Measurements from ENCODE around the gene CKS1B. TPM values are rescaled to one million over a fixed set of nuclear protein-coding genes. Genes with fewer than 3 reads are reported as not detected.
"Not testable (repeated sequence)": the region's sequence is repeated elsewhere in the genome, so short reads cannot be mapped to it uniquely, and the experiment has no call there.

Gene CKS1B
- total and polyA plus RNA-seq, 2 donors = 38.4 to 54.9 TPM

DNA sequence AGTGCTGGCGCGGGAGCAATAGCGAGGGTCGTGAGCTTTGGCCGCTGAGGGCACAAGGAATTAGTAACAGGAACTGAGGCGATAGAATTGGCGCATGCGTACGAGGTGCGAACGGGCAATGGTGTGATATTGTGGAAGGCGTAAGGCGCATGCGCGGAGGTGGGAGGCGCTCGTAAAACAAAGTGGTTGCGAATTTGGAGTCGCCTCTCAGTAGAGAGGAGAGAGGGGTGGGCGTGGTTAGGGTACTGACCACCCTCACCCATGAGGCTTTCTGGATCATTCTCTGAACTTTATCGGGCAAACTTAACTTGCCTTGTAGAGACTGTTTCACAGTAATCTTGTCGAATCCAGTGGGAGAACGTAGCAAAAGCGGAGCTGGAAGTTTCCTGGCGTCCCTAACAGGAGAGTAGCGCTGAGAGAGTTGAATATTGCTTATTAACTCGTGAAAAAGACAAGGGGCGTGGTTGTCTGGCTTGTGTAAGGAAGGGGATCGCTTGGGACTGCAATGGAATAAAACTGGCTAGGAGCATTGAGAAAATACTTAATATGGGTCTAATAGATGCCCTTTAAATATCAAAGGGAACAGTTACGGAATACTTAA, 427 bp downstream of the CKS1B start:
- under 1% methylated on average over 30 of the region's 30 CpGs for WGBS
- peak; percentile 98 for DNase-seq (ENCODE audit: extremely low spot score)
- H3K4me3 ChIP-seq (ENCODE audit: low read depth, low read length) = peak overlapping the region; percentile 54

DNA sequence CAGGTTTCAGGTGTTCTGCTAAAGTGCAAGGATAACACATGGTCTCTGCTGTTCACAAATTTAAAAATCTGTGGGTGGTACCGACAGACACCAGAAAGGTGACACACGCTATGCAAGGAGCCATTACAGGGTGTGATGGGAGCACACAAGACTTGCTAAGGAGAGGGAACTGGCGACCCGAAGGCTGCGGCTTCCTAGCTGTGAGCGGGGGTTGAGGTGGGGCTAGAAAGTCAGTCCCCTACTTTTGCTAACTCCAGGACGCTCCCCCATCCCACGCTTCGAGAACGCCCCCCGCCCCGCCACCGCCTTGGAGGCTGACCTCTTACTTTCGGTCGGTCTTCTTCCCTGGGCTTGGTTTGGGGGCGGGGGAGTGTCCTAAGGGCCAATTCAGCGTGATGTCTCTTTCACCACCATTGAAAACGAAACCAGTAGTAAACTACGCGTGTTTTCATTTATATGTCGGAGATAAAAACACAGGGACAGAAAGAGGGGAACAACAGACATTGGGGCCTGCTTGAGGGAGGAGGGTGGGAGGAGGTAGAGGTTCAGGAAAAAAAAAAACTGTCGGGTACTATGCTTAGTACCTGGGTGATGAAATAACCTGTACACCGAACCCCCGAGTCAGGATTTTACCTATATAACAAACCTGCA, 1.1 kb downstream of the CKS1B start:
- H3K4me1 ChIP-seq (ENCODE audit: insufficient read depth) = no peaks in the 10 kb centered on the region
- no peak for DNase-seq (ENCODE audit: extremely low spot score)
- no peaks in the 10 kb centered on the region for H3K36me3 ChIP-seq (ENCODE audit: insufficient read depth)
- H3K4me3 ChIP-seq (ENCODE audit: low read depth, low read length) = peak overlapping the region; percentile 54
- WGBS = under 1% methylated on average over 24 of the region's 24 CpGs
- H3K27ac ChIP-seq (ENCODE audit: low read depth) = peak overlapping the region; percentile 94

More for the DNA sequence above, 427 bp downstream of the CKS1B start:
- H3K27ac ChIP-seq (ENCODE audit: low read depth) = peak overlapping the region; percentile 94
- H3K36me3 ChIP-seq (ENCODE audit: insufficient read depth) = no peaks in the 10 kb centered on the region
- no peaks in the 10 kb centered on the region for H3K4me1 ChIP-seq (ENCODE audit: insufficient read depth)

DNA sequence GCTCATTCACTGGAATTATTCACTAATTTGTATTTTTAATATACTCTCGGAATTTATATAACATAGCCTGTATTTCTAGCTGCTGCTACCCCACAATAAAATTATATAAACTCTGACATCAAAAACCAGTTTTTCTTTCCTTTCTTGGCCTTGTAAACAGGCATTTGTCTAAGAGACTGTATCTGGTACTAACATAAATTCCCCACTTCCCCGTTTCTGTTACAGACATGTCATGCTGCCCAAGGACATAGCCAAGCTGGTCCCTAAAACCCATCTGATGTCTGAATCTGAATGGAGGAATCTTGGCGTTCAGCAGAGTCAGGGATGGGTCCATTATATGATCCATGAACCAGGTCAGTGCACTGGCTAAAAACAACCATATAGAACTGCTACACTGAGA, 3.3 kb downstream of the CKS1B start:
- H3K27ac ChIP-seq (ENCODE audit: low read depth); DNase-seq (ENCODE audit: extremely low spot score); H3K36me3 ChIP-seq (ENCODE audit: insufficient read depth); H3K4me3 ChIP-seq (ENCODE audit: low read depth, low read length); H3K4me1 ChIP-seq (ENCODE audit: insufficient read depth): not testable (repeated sequence)
- WGBS = 60% methylated on average over 3 of the region's 3 CpGs

DNA sequence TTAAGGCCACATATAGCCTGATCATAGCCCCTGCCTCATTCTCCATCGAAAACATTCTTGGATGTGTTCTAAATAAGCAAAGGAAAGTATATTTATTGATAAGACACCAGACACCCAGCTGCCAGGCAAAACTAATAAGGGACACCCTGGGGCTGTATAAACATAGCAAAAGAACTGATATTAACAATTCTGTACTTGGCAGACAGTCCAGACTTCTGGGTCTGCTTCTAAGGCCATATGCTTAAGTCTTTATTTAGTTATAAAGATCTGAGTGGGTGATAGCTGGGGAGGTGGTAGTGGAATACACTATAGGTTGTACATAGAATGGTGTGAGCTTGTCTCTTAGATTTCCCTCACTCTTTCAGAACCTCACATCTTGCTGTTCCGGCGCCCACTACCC, 3.9 kb downstream of the CKS1B start:
- Histone ChIP-seq H3K36me3 (ENCODE audit: insufficient read depth) (no peaks in the 10 kb centered on the region), H3K4me3 (ENCODE audit: low read depth, low read length) (no peak overlapping the region), H3K27ac (ENCODE audit: low read depth) (no peak overlapping the region), H3K4me1 (ENCODE audit: insufficient read depth) (no peaks in the 10 kb centered on the region)
- no peak for DNase-seq (ENCODE audit: extremely low spot score)
- 85% methylated on average over 3 of the region's 3 CpGs for WGBS

DNA sequence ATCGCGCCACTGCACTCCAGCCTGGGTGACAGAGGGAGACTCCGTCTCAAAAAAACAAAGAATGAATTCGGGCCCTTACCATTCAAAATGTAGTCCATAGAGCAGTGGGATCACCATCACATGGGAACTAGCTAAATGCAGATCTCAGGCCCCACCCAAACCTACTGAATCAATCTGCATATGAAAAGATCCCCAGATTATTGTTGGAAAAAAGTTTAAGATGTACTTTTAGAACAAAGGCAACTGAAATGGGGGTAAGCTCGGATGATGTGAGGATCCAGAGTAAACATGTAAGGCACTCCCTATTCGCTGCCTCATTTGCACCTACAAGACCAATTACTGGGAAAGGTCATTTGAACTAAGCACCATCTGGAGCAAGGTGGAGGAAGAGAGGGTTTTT, 7.9 kb downstream of the CKS1B start:
- WGBS = 61% methylated on average over 6 of the region's 6 CpGs
- no peaks in the 10 kb centered on the region for H3K4me1 ChIP-seq (ENCODE audit: insufficient read depth)
- H3K27ac ChIP-seq (ENCODE audit: low read depth) = no peak overlapping the region
- DNase-seq (ENCODE audit: extremely low spot score) = no peak
- no peak overlapping the region for H3K4me3 ChIP-seq (ENCODE audit: low read depth, low read length)
- H3K36me3 ChIP-seq (ENCODE audit: insufficient read depth) = no peaks in the 10 kb centered on the region

DNA sequence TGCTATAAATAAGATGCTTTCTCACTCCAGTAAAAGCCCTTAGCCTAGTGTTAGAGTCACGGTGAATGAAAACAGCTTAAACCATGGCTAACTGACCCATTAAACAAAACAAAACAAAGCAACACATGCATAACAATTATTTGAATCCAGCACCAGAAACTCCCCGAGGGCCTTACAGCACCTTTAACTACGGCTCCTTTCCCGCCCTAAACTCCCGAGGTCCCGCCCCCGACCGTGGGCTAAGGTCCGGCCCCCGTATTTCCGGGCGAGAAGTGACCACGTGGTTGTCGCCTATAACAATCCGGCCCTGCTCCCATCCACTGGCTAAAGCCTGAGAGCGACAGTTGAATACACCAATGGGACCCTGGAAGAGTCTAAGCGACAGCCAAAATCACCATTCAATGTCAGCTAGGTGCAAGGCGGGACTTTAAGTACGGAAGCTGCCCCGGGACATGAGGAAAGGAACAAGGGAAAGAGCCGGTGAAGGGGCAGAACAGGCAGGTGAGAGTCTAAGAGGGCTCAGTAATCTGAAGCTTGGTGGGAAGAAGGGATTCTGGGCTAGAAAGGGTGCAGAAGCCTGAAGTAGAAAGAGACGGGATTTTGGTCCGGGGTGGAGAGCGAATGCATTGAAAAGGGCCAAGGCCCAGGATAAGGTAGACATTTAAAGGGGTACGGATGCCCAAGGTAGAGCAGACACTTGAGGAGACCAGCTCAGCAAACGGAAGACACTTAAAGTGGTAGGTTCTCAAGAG, 8.6 kb downstream of the CKS1B start, which contains the start of gene FLAD1:
FLAD1 (plus strand) TSS at position 448 of the 752 bp plus-strand sequence. CDS start 351 bp downstream, outside the sequence.
- no peak within 1 kb of the TSS for H3K27ac ChIP-seq (ENCODE audit: low read depth)
- under 1% methylated on average over 26 of the region's 26 CpGs for WGBS
- H3K36me3 ChIP-seq (ENCODE audit: insufficient read depth) = no peaks in the 10 kb centered on the region
- no peaks in the 10 kb centered on the region for H3K4me1 ChIP-seq (ENCODE audit: insufficient read depth)
- DNase-seq (ENCODE audit: extremely low spot score) = peak; percentile 99
- H3K4me3 ChIP-seq (ENCODE audit: low read depth, low read length) = peak within 1 kb of the TSS; percentile 60

DNA sequence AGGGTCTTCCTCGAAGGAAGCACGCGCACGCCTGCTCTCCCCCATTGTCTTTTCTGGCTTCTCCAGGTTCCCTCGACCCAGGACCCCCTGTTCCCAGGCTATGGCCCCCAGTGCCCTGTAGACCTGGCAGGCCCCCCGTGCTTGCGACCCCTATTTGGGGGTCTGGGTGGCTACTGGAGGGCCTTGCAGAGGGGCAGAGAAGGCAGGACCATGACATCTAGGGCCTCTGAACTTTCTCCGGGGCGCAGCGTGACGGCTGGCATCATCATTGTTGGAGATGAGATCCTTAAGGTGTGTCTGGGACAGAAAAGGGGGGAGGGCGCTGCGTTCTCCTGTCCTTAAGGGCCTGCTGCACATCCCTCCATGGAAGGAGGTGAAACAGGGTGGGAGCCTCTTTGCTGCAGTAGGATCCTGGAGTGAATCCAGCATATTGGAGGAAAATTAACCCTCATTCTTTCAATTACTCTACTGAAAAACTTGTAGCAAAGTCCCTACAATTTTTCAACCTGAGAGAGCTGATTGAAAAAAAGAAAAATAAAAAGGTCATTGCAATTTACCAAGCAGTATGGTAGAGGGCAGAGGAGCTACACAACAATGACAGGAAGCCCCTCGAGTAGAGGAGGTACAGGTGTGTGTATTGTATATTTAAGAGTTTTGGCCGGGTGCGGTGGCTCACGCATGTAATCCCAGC, 9.4 kb downstream of the CKS1B start:
- Histone ChIP-seq H3K4me3 (ENCODE audit: low read depth, low read length) (peak overlapping the region; percentile 60), H3K4me1 (ENCODE audit: insufficient read depth) (no peaks in the 10 kb centered on the region), H3K36me3 (ENCODE audit: insufficient read depth) (no peaks in the 10 kb centered on the region), H3K27ac (ENCODE audit: low read depth) (no peak overlapping the region)
- DNase-seq (ENCODE audit: extremely low spot score) = no peak
- 14% methylated on average over 17 of the region's 17 CpGs for WGBS

DNA sequence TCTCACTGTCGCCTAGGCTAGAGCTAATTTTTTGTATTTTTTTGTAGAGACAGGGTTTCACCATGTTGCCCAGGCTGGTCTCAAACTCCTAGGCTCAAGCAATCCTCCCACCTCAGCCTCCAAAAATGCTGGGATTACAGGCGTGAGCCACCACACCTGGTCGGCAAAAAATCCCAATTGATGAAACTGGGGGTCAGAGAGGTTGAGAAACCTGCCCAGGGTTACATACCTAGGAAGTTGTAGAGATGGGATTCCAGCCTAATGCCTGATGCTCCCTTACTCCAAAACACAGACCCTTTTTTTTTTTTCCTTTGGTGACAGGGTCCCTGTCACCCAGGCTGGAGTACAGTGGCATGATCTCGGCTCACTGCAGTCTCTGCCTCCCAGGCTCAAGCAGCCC, 12.3 kb downstream of the CKS1B start:
- DNase-seq (ENCODE audit: extremely low spot score); H3K36me3 ChIP-seq (ENCODE audit: insufficient read depth); H3K27ac ChIP-seq (ENCODE audit: low read depth); H3K4me3 ChIP-seq (ENCODE audit: low read depth, low read length); H3K4me1 ChIP-seq (ENCODE audit: insufficient read depth): not testable (repeated sequence)
- 90% methylated on average over 4 of the region's 4 CpGs for whole genome bisulfite sequencing

DNA sequence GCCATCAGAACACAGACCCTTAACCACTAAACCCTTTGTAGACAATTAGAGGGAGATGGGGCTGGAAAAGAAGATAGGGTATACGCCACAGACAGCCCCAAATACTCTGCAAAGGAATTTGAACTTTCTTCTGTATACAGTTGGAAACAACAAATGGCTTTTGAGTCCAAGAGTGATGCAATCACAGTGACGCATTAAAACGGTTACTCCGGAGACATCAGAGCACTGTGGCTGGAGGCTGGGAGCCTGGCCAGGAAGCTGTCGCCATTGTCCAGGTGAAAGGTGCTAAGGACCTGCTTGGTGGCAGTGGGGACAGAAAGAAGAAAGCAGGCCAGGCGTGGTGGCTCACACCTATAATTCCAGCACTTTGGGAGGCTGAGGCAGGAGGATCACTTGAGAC, 12.8 kb downstream of the CKS1B start:
- Histone ChIP-seq H3K27ac (ENCODE audit: low read depth) (no peak overlapping the region), H3K4me3 (ENCODE audit: low read depth, low read length) (no peak overlapping the region), H3K4me1 (ENCODE audit: insufficient read depth) (no peaks in the 10 kb centered on the region), H3K36me3 (ENCODE audit: insufficient read depth) (no peaks in the 10 kb centered on the region)
- 75% methylated on average over 6 of the region's 6 CpGs for WGBS
- no peak for DNase-seq (ENCODE audit: extremely low spot score)

DNA sequence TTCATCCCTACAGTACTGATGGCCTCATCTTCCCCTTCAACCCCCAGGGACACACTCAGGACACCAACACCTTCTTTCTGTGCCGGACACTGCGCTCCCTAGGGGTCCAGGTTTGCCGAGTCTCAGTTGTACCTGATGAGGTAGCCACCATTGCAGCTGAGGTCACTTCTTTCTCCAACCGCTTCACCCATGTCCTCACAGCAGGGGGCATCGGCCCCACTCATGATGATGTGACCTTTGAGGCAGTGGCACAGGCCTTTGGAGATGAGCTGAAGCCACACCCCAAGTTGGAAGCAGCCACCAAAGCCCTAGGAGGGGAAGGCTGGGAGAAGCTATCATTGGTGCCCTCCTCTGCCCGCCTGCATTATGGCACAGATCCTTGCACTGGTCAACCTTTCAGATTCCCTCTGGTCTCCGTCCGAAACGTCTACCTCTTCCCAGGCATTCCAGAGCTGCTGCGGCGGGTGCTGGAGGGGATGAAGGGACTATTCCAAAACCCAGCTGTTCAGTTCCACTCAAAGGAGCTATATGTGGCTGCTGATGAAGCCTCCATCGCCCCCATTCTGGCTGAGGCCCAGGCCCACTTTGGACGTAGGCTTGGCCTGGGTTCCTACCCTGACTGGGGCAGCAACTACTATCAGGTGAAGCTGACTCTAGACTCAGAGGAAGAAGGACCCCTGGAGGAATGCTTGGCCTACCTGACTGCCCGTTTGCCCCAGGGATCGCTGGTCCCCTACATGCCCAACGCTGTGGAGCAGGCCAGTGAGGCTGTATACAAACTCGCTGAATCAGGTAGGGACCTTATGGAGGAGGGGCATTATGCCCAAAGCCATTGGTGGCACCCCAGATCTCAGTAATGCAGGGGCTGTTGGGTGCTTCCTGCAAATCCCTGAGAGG, 13.8 kb downstream of the CKS1B start:
- 87% methylated on average over 17 of the region's 17 CpGs for WGBS
- Histone ChIP-seq H3K36me3 (ENCODE audit: insufficient read depth) (no peaks in the 10 kb centered on the region), H3K27ac (ENCODE audit: low read depth) (no peak overlapping the region), H3K4me3 (ENCODE audit: low read depth, low read length) (no peak overlapping the region), H3K4me1 (ENCODE audit: insufficient read depth) (no peaks in the 10 kb centered on the region)
- DNase-seq (ENCODE audit: extremely low spot score) = no peak

DNA sequence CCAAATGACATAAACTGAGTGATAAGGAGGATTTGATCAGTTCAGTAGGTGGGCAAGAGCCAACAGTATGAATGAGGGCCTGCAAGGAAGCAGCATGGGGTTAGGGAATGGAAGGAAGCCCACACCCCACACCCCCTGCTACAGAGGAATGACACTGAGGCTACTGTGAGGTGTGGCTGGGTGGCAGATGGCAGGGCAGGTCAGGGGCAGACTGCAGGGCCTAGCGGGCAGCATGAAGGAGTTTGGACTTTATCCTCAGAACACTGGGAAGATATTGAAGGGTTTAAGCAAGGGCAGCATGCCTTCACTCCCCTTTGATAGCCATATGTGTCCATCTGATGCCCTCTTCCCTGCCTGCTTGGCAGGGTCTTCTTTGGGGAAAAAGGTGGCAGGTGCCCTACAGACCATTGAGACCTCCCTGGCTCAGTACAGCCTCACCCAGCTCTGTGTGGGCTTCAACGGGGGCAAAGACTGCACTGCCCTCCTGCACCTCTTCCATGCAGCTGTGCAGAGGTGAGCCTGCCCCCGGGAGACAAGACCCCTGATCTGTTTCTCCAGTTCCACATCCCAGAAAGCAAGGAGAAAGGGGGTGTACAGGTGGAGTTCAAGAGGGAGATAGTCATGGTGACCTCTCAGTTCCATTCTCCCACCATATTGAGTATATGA, 14.8 kb downstream of the CKS1B start:
- H3K4me3 ChIP-seq (ENCODE audit: low read depth, low read length) = no peak overlapping the region
- H3K36me3 ChIP-seq (ENCODE audit: insufficient read depth) = no peaks in the 10 kb centered on the region
- no peaks in the 10 kb centered on the region for H3K4me1 ChIP-seq (ENCODE audit: insufficient read depth)
- H3K27ac ChIP-seq (ENCODE audit: low read depth) = no peak overlapping the region
- DNase-seq (ENCODE audit: extremely low spot score) = no peak
- WGBS = 85% methylated on average over 3 of the region's 3 CpGs

DNA sequence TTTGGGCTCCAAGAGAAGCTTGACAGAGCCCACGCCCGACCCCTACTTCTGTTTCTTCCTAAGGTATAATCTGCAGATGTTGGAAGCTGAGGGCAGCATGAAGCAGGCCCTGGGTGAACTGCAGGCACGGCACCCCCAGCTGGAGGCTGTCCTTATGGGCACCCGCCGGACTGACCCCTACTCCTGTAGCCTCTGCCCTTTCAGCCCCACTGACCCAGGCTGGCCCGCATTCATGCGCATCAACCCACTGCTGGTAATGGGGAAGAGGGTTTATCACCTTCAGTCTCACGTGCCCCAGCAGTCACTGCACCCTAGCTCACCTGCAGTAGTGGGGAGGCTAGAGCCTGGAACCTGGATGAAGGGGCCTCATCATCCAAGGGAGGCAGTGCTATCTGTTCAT, 15.8 kb downstream of the CKS1B start:
- no peak overlapping the region for H3K27ac ChIP-seq (ENCODE audit: low read depth)
- H3K4me3 ChIP-seq (ENCODE audit: low read depth, low read length) = no peak overlapping the region
- 92% methylated on average over 8 of the region's 8 CpGs for WGBS
- no peaks in the 10 kb centered on the region for H3K36me3 ChIP-seq (ENCODE audit: insufficient read depth)
- H3K4me1 ChIP-seq (ENCODE audit: insufficient read depth) = no peaks in the 10 kb centered on the region
- no peak for DNase-seq (ENCODE audit: extremely low spot score)
